HAP-1 (cell line): ENCODE measurements around the gene CCDC71L.
A peak's percentile ranks its signal among the peaks of the same experiment; 100 is the strongest.

Source experiments
- DNase-seq, 2 experiments: peaks; one replicate each; pipeline ENCODE4 v3.0.0-alpha.2; 2016 to 2020; ENCODE audit warnings: low spot score in 2 of 2
- H3K27me3 ChIP-seq: fragments of 250-450 bp; sonication (Bioruptor Pico); 2 replicates; pipeline ENCODE4 v1.5.1; 2020; ENCODE audit warnings: low read depth, mild to moderate bottlenecking, moderate library complexity
- H3K36me3 ChIP-seq: fragments of 250-450 bp; sonication (Bioruptor Pico); replicated peaks from 2 replicates; pipeline ENCODE4 v1.5.1; 2020; ENCODE audit warnings: mild to moderate bottlenecking
- H3K4me1 ChIP-seq: fragments of 250-450 bp; sonication (Bioruptor Pico); 2 replicates; pipeline ENCODE4 v1.5.1; 2020; ENCODE audit warnings: mild to moderate bottlenecking
- H3K4me3 ChIP-seq: fragments of 250-450 bp; sonication (Bioruptor Pico); 2 replicates; pipeline ENCODE4 v1.5.1; 2020; ENCODE audit warnings: mild to moderate bottlenecking, moderate library complexity
- H3K9me3 ChIP-seq: fragments of 250-450 bp; sonication (Bioruptor Pico); 2 replicates; pipeline ENCODE4 v1.5.1; 2020; ENCODE audit warnings: mild to moderate bottlenecking, moderate library complexity
- in situ Hi-C: fragments of 300-500 bp; cut with MboI; formaldehyde crosslinking; loops from 3 replicates; pipeline ENCODE4 v1.14.3; 2020; ENCODE audit warnings: low sequenced_read_pairs, inconsistent platforms, mixed read lengths

CCDC71L gene

DNA sequence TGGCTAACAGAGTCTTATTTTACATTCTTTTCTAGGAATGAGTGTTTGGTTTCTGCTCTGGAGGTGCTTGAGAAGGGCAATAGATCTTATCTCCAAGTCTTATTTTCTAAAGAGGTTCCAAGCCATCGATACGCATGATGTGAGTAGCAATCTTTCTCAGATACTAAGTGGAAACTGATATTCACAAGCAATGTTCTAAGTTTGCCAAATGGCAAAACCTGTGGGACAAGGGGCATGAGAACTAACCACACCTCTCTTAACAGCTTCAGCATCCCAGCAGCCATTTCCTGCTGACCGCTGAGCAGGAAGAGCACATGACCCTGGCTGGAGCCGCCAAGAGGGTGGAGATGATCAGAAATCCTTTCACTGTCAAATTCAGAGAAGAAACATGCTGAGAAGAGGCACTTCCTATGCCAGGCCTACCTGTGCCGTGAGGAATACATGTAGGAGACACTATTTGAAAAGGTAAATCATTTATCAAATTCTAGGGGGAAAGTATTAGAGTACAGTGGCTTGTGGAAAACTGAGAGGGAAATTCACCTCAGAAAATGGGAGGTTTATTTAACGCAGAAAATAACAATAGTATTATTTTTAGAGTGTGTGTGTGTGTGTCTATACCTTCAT is 35.2 kb downstream of the CCDC71L start:
- Histone ChIP-seq H3K4me3 (no peak overlapping the region), H3K27me3 (peaks cover 7% of the 10 kb centered on the region), H3K36me3 (no peaks in the 10 kb centered on the region), H3K4me1 (no peaks in the 10 kb centered on the region), H3K9me3 (no peaks in the 10 kb centered on the region)
- no peak for DNase-seq
- in situ Hi-C loops, result no loop called here

GRCh38 chr7:106623853-106624252 is 37.1 kb downstream of the CCDC71L start:
- Histone ChIP-seq H3K4me3 (no peak overlapping the region), H3K27me3 (no peaks in the 10 kb centered on the region), H3K9me3 (no peaks in the 10 kb centered on the region), H3K4me1 (no peaks in the 10 kb centered on the region), H3K36me3 (no peaks in the 10 kb centered on the region)
- in situ Hi-C loops, result no loop called here
- no peak for DNase-seq

GRCh38 chr7:106623315-106623660 is 37.7 kb downstream of the CCDC71L start:
- H3K4me1 ChIP-seq, result no peaks in the 10 kb centered on the region
- DNase-seq, result no peak
- in situ Hi-C loops, result no loop called here

GRCh38 chr7:106622654-106623314 is 38.2 kb downstream of the CCDC71L start:
- Histone ChIP-seq H3K36me3 (no peaks in the 10 kb centered on the region), H3K9me3 (no peaks in the 10 kb centered on the region), H3K4me1 (no peaks in the 10 kb centered on the region), H3K4me3 (no peak overlapping the region), H3K27me3 (no peaks in the 10 kb centered on the region)
- no peak for DNase-seq
- in situ Hi-C loops, result no loop called here

More at GRCh38 chr7:106623315-106623660, 37.7 kb downstream of the CCDC71L start:
- Histone ChIP-seq H3K4me3 (no peak overlapping the region), H3K36me3 (no peaks in the 10 kb centered on the region), H3K27me3 (no peaks in the 10 kb centered on the region), H3K9me3 (no peaks in the 10 kb centered on the region)

GRCh38 chr7:106621393-106622132 is 39.4 kb downstream of the CCDC71L start:
- Histone ChIP-seq H3K9me3 (no peaks in the 10 kb centered on the region), H3K4me1 (no peaks in the 10 kb centered on the region), H3K27me3 (no peaks in the 10 kb centered on the region), H3K36me3 (no peaks in the 10 kb centered on the region), H3K4me3 (no peak overlapping the region)
- DNase-seq, result no peak
- in situ Hi-C loops, result no loop called here

DNA sequence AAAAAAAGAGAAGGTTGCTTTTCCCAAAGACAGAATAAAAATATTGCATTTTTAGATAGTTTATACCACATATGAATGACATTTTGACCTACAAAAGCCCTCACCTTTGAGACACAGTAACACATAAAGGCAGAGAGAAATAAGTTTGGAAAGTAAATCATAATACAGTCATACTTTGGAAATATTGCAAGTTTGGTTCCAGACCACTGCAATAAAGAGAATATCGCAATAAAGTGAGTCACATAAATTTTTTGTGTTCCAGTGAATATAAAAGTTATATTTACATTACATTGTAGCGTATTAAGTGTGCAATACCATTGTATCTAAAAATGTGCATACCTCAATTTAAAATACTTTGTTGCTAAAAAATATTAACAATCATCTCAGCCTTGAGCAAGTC is 40.3 kb downstream of the CCDC71L start:
- no peaks in the 10 kb centered on the region for H3K36me3 ChIP-seq
- no peaks in the 10 kb centered on the region for H3K27me3 ChIP-seq
- in situ Hi-C loops, result no loop called here
- no peak for DNase-seq
- no peak overlapping the region for H3K4me3 ChIP-seq
- no peaks in the 10 kb centered on the region for H3K4me1 ChIP-seq
- H3K9me3 ChIP-seq, result no peaks in the 10 kb centered on the region

DNA sequence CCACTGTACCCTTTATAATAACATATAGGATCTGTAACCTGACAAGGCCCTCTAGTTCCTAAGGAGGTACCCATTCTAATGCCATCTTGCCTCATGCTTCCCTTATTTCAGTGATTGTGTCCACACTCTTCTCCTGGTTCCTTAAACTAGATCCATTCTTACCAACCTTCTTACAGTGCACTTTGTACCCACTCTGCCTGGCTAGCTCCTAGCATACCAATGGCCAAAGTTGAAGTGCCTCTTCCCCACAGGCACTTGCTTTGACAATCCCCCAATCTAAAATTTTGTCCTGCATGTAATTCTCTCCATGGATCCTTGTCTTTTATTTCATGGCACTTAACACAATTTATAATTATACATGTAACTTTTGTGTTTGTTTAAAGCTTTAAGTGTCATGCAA is 40.9 kb downstream of the CCDC71L start:
- no peaks in the 10 kb centered on the region for H3K27me3 ChIP-seq
- H3K9me3 ChIP-seq, result no peaks in the 10 kb centered on the region
- peaks cover 3% of the 10 kb centered on the region for H3K4me1 ChIP-seq
- no peak overlapping the region for H3K4me3 ChIP-seq
- no peak for DNase-seq
- in situ Hi-C loops, result no loop called here
- H3K36me3 ChIP-seq, result no peaks in the 10 kb centered on the region

GRCh38 chr7:106619213-106619612 is 41.7 kb downstream of the CCDC71L start:
- H3K4me1 ChIP-seq, result peaks cover 11% of the 10 kb centered on the region
- no peak overlapping the region for H3K4me3 ChIP-seq
- H3K36me3 ChIP-seq, result no peaks in the 10 kb centered on the region
- H3K9me3 ChIP-seq, result no peaks in the 10 kb centered on the region
- no peak for DNase-seq
- no peaks in the 10 kb centered on the region for H3K27me3 ChIP-seq
- in situ Hi-C loops, result no loop called here

GRCh38 chr7:106618480-106618879 is 42.5 kb downstream of the CCDC71L start:
- in situ Hi-C loops, result no loop called here
- no peaks in the 10 kb centered on the region for H3K36me3 ChIP-seq
- no peak overlapping the region for H3K4me3 ChIP-seq
- H3K4me1 ChIP-seq, result peaks cover 19% of the 10 kb centered on the region
- DNase-seq, result no peak
- no peaks in the 10 kb centered on the region for H3K9me3 ChIP-seq
- H3K27me3 ChIP-seq, result no peaks in the 10 kb centered on the region

GRCh38 chr7:106617860-106618259 is 43.1 kb downstream of the CCDC71L start:
- no peak for DNase-seq
- peaks cover 25% of the 10 kb centered on the region for H3K4me1 ChIP-seq
- in situ Hi-C loops, result no loop called here
- H3K9me3 ChIP-seq, result no peaks in the 10 kb centered on the region
- no peaks in the 10 kb centered on the region for H3K27me3 ChIP-seq
- H3K4me3 ChIP-seq, result no peak overlapping the region
- no peaks in the 10 kb centered on the region for H3K36me3 ChIP-seq

GRCh38 chr7:106616708-106617051 is 44.3 kb downstream of the CCDC71L start:
- Histone ChIP-seq H3K9me3 (no peaks in the 10 kb centered on the region), H3K4me3 (no peak overlapping the region), H3K27me3 (no peaks in the 10 kb centered on the region), H3K4me1 (peaks cover 27% of the 10 kb centered on the region), H3K36me3 (no peaks in the 10 kb centered on the region)
- no peak for DNase-seq
- in situ Hi-C loops, result no loop called here

GRCh38 chr7:106615808-106616707 is 44.9 kb downstream of the CCDC71L start:
- H3K9me3 ChIP-seq, result no peaks in the 10 kb centered on the region
- H3K36me3 ChIP-seq, result no peaks in the 10 kb centered on the region
- peaks cover 31% of the 10 kb centered on the region for H3K4me1 ChIP-seq
- H3K4me3 ChIP-seq, result no peak overlapping the region
- DNase-seq, result no peak
- in situ Hi-C loops, result no loop called here
- H3K27me3 ChIP-seq, result no peaks in the 10 kb centered on the region

DNA sequence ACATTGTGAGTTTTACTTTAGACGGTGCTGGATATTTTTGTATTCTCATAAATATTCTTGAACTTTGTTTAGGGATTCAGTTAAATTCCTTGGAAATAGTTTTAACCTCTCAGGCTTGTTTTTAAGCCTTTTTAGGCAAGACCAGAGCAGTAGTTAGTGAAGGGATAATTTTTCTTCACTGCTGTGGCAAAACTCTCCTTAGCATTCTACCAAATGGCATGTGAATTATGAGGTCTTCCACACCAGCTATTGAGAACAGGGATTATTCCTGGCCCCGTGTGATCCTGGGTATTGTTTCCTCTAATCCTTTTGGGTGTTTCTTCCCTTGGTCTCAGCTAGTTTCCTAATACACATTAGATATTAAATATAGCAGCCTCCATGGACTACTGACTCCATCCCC is 46.2 kb downstream of the CCDC71L start:
- H3K27me3 ChIP-seq, result no peaks in the 10 kb centered on the region
- H3K4me1 ChIP-seq, result peaks cover 40% of the 10 kb centered on the region
- DNase-seq, result peak; percentile 29 to 58
- H3K36me3 ChIP-seq, result no peaks in the 10 kb centered on the region
- H3K4me3 ChIP-seq, result no peak overlapping the region
- in situ Hi-C loops, result no loop called here
- no peaks in the 10 kb centered on the region for H3K9me3 ChIP-seq
